ENCODE results near the gene SLC17A6.

SLC17A6 gene

GRCh38 chr11:22339611-22340010 is 1.4 kb downstream of the SLC17A6 start:
- Histone ChIP-seq H3K4me3 (ENCODE audit: insufficient read depth, low read length, poor library complexity, severe bottlenecking) (no peak overlapping the region), H3K9ac (ENCODE audit: low read length) (no peak overlapping the region), H3K4me2 (ENCODE audit: low read depth, low read length, poor library complexity, severe bottlenecking) (no peak overlapping the region), H3K79me2 (ENCODE audit: insufficient read depth, low read length) (no peaks in the 10 kb centered on the region), H4K20me1 (ENCODE audit: low read depth, low read length) (peaks cover 4% of the 10 kb centered on the region; the same call in 1 of the 2 replicates), H3K36me3 (ENCODE audit: low read length) (no peaks in the 10 kb centered on the region), H3K9me3 (ENCODE audit: insufficient read depth, low read length) (no peaks in the 10 kb centered on the region), H3K27ac (ENCODE audit: low read depth, low read length) (no peak overlapping the region), H3K27me3 (ENCODE audit: low read length) (no peaks in the 10 kb centered on the region), H2AFZ (ENCODE audit: low read depth, low read length, severe bottlenecking) (no peak overlapping the region), H3K9me2 (replicated peaks; ENCODE audit: insufficient read depth, low read length) (no peaks in the 10 kb centered on the region), H3F3A (ENCODE audit: insufficient read depth) (no peaks in the 10 kb centered on the region)
- TF ChIP-seq EZH2phosphoT487 (conservative IDR thresholded peaks at IDR 0.05; ENCODE audit: low read length) (no peak), CTCF (IDR thresholded peaks at IDR 0.05; ENCODE audit: insufficient read depth, low read length, poor library complexity, severe bottlenecking) (no peak)

GRCh38 chr11:22340235-22340634 is 2.1 kb downstream of the SLC17A6 start:
- H3K79me2 ChIP-seq (ENCODE audit: insufficient read depth, low read length), result no peaks in the 10 kb centered on the region
- H3K9ac ChIP-seq (ENCODE audit: low read length), result no peak overlapping the region
- H4K20me1 ChIP-seq (ENCODE audit: low read depth, low read length), result peaks cover 3% of the 10 kb centered on the region; the same call in 1 of the 2 replicates
- no peak overlapping the region for H2AFZ ChIP-seq (ENCODE audit: low read depth, low read length, severe bottlenecking)
- no peaks in the 10 kb centered on the region for H3K9me2 ChIP-seq (replicated peaks; ENCODE audit: insufficient read depth, low read length)
- H3K4me2 ChIP-seq (ENCODE audit: low read depth, low read length, poor library complexity, severe bottlenecking), result no peak overlapping the region
- H3K4me3 ChIP-seq (ENCODE audit: insufficient read depth, low read length, poor library complexity, severe bottlenecking), result no peak overlapping the region
- no peaks in the 10 kb centered on the region for H3K27me3 ChIP-seq (ENCODE audit: low read length)
- no peaks in the 10 kb centered on the region for H3K9me3 ChIP-seq (ENCODE audit: insufficient read depth, low read length)
- H3F3A ChIP-seq (ENCODE audit: insufficient read depth), result no peaks in the 10 kb centered on the region
- H3K36me3 ChIP-seq (ENCODE audit: low read length), result no peaks in the 10 kb centered on the region
- TF ChIP-seq EZH2phosphoT487 (conservative IDR thresholded peaks at IDR 0.05; ENCODE audit: low read length), result no peak
- H3K27ac ChIP-seq (ENCODE audit: low read depth, low read length), result no peak overlapping the region

- no peaks in the 10 kb centered on the region for H3K79me2 ChIP-seq (ENCODE audit: insufficient read depth, low read length)
- H3K9ac ChIP-seq (ENCODE audit: low read length), result no peak overlapping the region
- no peak overlapping the region for H3K4me2 ChIP-seq (ENCODE audit: low read depth, low read length, poor library complexity, severe bottlenecking)
- H3K36me3 ChIP-seq (ENCODE audit: low read length), result no peaks in the 10 kb centered on the region
- no peaks in the 10 kb centered on the region for H3K9me3 ChIP-seq (ENCODE audit: insufficient read depth, low read length)
- H3K27me3 ChIP-seq (ENCODE audit: low read length), result no peaks in the 10 kb centered on the region
- no peaks in the 10 kb centered on the region for H3F3A ChIP-seq (ENCODE audit: insufficient read depth)
- no peak overlapping the region for H3K4me3 ChIP-seq (ENCODE audit: insufficient read depth, low read length, poor library complexity, severe bottlenecking)
- peaks cover 3% of the 10 kb centered on the region; the same call in 1 of the 2 replicates for H4K20me1 ChIP-seq (ENCODE audit: low read depth, low read length)
- H3K27ac ChIP-seq (ENCODE audit: low read depth, low read length), result no peak overlapping the region
- TF ChIP-seq EZH2phosphoT487 (conservative IDR thresholded peaks at IDR 0.05; ENCODE audit: low read length), result no peak
- no peak for TF ChIP-seq CTCF (IDR thresholded peaks at IDR 0.05; ENCODE audit: insufficient read depth, low read length, poor library complexity, severe bottlenecking)
- no peak overlapping the region for H2AFZ ChIP-seq (ENCODE audit: low read depth, low read length, severe bottlenecking)
- H3K9me2 ChIP-seq (replicated peaks; ENCODE audit: insufficient read depth, low read length), result no peaks in the 10 kb centered on the region
Measured at GRCh38 chr11:22340701-22341587, 2.8 kb downstream of the SLC17A6 start.

- Histone ChIP-seq H3K4me2 (ENCODE audit: low read depth, low read length, poor library complexity, severe bottlenecking) (no peak overlapping the region), H2AFZ (ENCODE audit: low read depth, low read length, severe bottlenecking) (no peak overlapping the region), H3K9me2 (replicated peaks; ENCODE audit: insufficient read depth, low read length) (no peaks in the 10 kb centered on the region), H3K27me3 (ENCODE audit: low read length) (no peaks in the 10 kb centered on the region), H3K27ac (ENCODE audit: low read depth, low read length) (no peak overlapping the region), H3F3A (ENCODE audit: insufficient read depth) (no peaks in the 10 kb centered on the region), H3K36me3 (ENCODE audit: low read length) (no peaks in the 10 kb centered on the region), H3K4me3 (ENCODE audit: insufficient read depth, low read length, poor library complexity, severe bottlenecking) (no peak overlapping the region), H3K9me3 (ENCODE audit: insufficient read depth, low read length) (no peaks in the 10 kb centered on the region), H3K9ac (ENCODE audit: low read length) (no peak overlapping the region), H4K20me1 (ENCODE audit: low read depth, low read length) (peaks cover 1% of the 10 kb centered on the region; the same call in 1 of the 2 replicates), H3K79me2 (ENCODE audit: insufficient read depth, low read length) (no peaks in the 10 kb centered on the region)
- TF ChIP-seq EZH2phosphoT487 (conservative IDR thresholded peaks at IDR 0.05; ENCODE audit: low read length) (no peak), CTCF (IDR thresholded peaks at IDR 0.05; ENCODE audit: insufficient read depth, low read length, poor library complexity, severe bottlenecking) (no peak)
Measured at GRCh38 chr11:22341588-22341931, 3.4 kb downstream of the SLC17A6 start.
